ENCODE data around the gene FOXL1. TPM values are rescaled to one million over a fixed set of nuclear protein-coding genes. Genes with fewer than 3 reads are reported as not detected.

FOXL1 gene
- total RNA-seq, 2 experiments from 2014 or later = not detected

DNA sequence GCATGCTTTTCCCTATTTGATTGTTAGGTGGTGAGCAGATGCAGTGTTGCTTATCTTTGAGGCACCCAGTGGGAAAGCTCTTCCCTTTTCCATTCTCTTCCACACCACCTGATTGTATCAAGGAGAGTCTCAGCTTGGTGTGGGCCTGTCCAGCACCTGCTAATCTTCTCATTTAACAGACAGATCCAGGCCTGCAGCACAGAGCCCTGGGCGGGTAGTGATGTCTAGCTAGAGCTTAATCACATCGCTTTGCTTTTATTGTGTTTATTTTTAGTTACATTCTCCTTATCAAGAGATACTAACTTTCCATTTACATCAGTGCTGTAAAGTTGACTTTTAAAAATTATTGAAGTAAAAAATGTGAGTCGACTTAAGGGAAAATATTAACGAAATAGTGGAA is 24.2 kb downstream of the FOXL1 start:
- Mint-ChIP-seq H3K9me3 (no peaks in the 10 kb centered on the region), H3K27me3 (peaks cover 55% of the 10 kb centered on the region), H3K4me1 (ENCODE audit: low read depth) (peaks cover 8% of the 10 kb centered on the region), H3K4me3 (peak overlapping the region; percentile 7), H3K36me3 (ENCODE audit: low read depth) (no peaks in the 10 kb centered on the region), H3K27ac (no peak overlapping the region)
- H3K4me1 ChIP-seq (ENCODE audit: insufficient read depth, low read length) = peaks cover 3% of the 10 kb centered on the region
- POLR2A ChIA-PET = no interaction called here
- no peak for DNase-seq
- no peak overlapping the region for H3K4me3 ChIP-seq (ENCODE audit: low read length)
- peaks cover 5% of the 10 kb centered on the region in 2 experiments for H3K27me3 ChIP-seq (ENCODE audit: control insufficient read depth in 1 of 2, insufficient read depth in 2 of 2, low read length in 2 of 2)
- no peaks in the 10 kb centered on the region for H3K36me3 ChIP-seq (ENCODE audit: insufficient read depth, low read length)
- TF ChIP-seq, protein P1, sequence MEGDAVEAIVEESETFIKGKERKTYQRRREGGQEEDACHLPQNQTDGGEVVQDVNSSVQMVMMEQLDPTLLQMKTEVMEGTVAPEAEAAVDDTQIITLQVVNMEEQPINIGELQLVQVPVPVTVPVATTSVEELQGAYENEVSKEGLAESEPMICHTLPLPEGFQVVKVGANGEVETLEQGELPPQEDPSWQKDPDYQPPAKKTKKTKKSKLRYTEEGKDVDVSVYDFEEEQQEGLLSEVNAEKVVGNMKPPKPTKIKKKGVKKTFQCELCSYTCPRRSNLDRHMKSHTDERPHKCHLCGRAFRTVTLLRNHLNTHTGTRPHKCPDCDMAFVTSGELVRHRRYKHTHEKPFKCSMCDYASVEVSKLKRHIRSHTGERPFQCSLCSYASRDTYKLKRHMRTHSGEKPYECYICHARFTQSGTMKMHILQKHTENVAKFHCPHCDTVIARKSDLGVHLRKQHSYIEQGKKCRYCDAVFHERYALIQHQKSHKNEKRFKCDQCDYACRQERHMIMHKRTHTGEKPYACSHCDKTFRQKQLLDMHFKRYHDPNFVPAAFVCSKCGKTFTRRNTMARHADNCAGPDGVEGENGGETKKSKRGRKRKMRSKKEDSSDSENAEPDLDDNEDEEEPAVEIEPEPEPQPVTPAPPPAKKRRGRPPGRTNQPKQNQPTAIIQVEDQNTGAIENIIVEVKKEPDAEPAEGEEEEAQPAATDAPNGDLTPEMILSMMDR (IDR thresholded peaks at IDR 0.05) = no peak
- H3K9me3 ChIP-seq (ENCODE audit: control insufficient read depth in 1 of 2, insufficient read depth in 1 of 2, low read length in 2 of 2) = peaks cover 0 to 6% of the 10 kb centered on the region in 2 experiments
- intact Hi-C loops (cut with DNase I, micrococcal nuclease) = no loop called here
- CTCF ChIA-PET = no interaction called here
- H3K27ac ChIP-seq (ENCODE audit: low read depth in 1 of 2, low read length in 2 of 2) = no peak overlapping the region
- no peak for ATAC-seq (ENCODE audit: poor library complexity)

DNA sequence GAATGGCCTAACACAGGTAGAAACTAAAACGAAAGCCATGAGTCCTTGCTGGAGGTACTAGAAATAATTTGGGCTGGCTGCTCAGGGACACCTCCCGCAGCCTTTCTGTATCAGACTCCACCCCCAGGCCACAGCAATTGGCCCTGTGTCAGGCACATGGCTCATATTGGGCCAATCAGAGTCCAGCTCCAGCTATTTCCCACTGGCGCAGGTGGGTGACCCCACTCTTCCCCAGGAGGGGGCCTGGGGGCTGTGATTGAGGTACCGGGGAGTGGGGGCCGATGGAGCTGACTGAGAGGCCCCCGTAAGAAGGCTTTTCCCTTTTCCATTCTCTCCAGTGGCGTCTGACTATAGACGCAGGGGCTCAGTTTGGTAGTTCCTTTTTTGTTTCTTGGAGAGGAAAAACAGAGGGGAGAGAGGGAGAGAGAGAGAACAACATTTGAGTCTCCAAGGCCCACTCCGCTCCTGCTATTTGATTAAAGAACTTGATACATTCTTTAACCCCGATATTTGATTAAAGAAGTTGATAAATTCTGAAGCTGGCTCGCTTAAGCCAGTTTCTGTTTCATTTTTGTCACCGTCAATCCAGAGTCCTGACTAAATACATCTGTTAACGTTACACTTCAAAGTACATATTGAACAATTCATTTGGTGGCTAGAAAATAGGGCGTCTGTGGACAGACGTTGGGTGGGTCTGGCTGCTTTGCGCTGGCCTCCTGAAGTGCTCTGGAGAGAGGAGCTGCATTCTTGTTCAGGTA is 26.3 kb downstream of the FOXL1 start:
- H3K4me3 ChIP-seq (ENCODE audit: low read length) = peak overlapping the region; percentile 69
- peaks cover 5 to 8% of the 10 kb centered on the region in 2 experiments for H3K27me3 ChIP-seq (ENCODE audit: control insufficient read depth in 1 of 2, insufficient read depth in 2 of 2, low read length in 2 of 2)
- DNase-seq (peak; percentile 7 to 73 (median 27)), ATAC-seq (ENCODE audit: poor library complexity) (peak; percentile 97)
- Mint-ChIP-seq H3K4me1 (ENCODE audit: low read depth) (peaks cover 8% of the 10 kb centered on the region), H3K27ac (peak overlapping the region; percentile 13), H3K27me3 (peaks cover 64% of the 10 kb centered on the region), H3K9me3 (no peaks in the 10 kb centered on the region), H3K4me3 (peak overlapping the region; percentile 88), H3K36me3 (ENCODE audit: low read depth) (no peaks in the 10 kb centered on the region)
- CTCF ChIA-PET = no interaction called here
- intact Hi-C loops (cut with DNase I, micrococcal nuclease) = no loop called here
- H3K27ac ChIP-seq (ENCODE audit: low read depth in 1 of 2, low read length in 2 of 2) = peak overlapping the region in 1 of 2 donors; percentile 43
- POLR2A ChIA-PET = interaction anchor here (0.7 kb wide), 1 partner anchor 40 kb away, joined by 3 read pairs; no protein-coding TSS in a partner anchor
- H3K36me3 ChIP-seq (ENCODE audit: insufficient read depth, low read length) = no peaks in the 10 kb centered on the region
- peaks cover 3% of the 10 kb centered on the region for H3K4me1 ChIP-seq (ENCODE audit: insufficient read depth, low read length)
- TF ChIP-seq, protein P1 (IDR thresholded peaks at IDR 0.05) = no peak
- peaks cover 0 to 6% of the 10 kb centered on the region in 2 experiments for H3K9me3 ChIP-seq (ENCODE audit: control insufficient read depth in 1 of 2, insufficient read depth in 1 of 2, low read length in 2 of 2)

- peaks cover 8% of the 10 kb centered on the region for H3K4me1 Mint-ChIP-seq (ENCODE audit: low read depth)
- H3K4me1 ChIP-seq (ENCODE audit: insufficient read depth, low read length) = peaks cover 3% of the 10 kb centered on the region
- peaks cover 62% of the 10 kb centered on the region for H3K27me3 Mint-ChIP-seq
- intact Hi-C loops (cut with DNase I, micrococcal nuclease) = no loop called here
- H3K27me3 ChIP-seq (ENCODE audit: control insufficient read depth in 1 of 2, insufficient read depth in 2 of 2, low read length in 2 of 2) = peaks cover 5 to 14% of the 10 kb centered on the region in 2 experiments
- DNase-seq = no peak
- no peaks in the 10 kb centered on the region for H3K36me3 Mint-ChIP-seq (ENCODE audit: low read depth)
- TF ChIP-seq, protein P1 (IDR thresholded peaks at IDR 0.05) = no peak
- no peaks in the 10 kb centered on the region for H3K36me3 ChIP-seq (ENCODE audit: insufficient read depth, low read length)
- H3K27ac Mint-ChIP-seq = no peak overlapping the region
- CTCF ChIA-PET = no interaction called here
- peak overlapping the region; percentile 28 for H3K4me3 Mint-ChIP-seq
- no peak overlapping the region for H3K27ac ChIP-seq (ENCODE audit: low read depth in 1 of 2, low read length in 2 of 2)
- H3K4me3 ChIP-seq (ENCODE audit: low read length) = no peak overlapping the region
- POLR2A ChIA-PET = no interaction called here
- no peaks in the 10 kb centered on the region for H3K9me3 Mint-ChIP-seq
- no peak for ATAC-seq (ENCODE audit: poor library complexity)
- H3K9me3 ChIP-seq (ENCODE audit: control insufficient read depth in 1 of 2, insufficient read depth in 1 of 2, low read length in 2 of 2) = peaks cover 0 to 6% of the 10 kb centered on the region in 2 experiments
Observed at GRCh38 chr16:86605950-86606349, 27.6 kb downstream of the FOXL1 start.
